T47D (cell line): ENCODE results near the gene GALE.
"Not testable (repeated sequence)": the region's sequence is repeated elsewhere in the genome, so short reads cannot be mapped to it uniquely, and the experiment has no call there.

Source experiments
- DNase-seq, 2 experiments: peaks; one replicate each; pipeline versions ENCODE4 v3.0.0 to v3.0.0-alpha.2; 2011 to 2012; ENCODE audit warnings: low read depth in 1 of 2, low spot score in 1 of 2
- JUND ChIP-seq: IDR thresholded peaks from 2 replicates; pipeline ENCODE4 v1.6.1; 2012; ENCODE audit warnings: low read depth
- in situ Hi-C: cut with HindIII; loops from 2 replicates; pipeline ENCODE4 v1.10.0; 2016; ENCODE audit warnings: low sequenced_read_pairs, low pct_unique_long_range_greater_than_20kb

Gene GALE

DNA sequence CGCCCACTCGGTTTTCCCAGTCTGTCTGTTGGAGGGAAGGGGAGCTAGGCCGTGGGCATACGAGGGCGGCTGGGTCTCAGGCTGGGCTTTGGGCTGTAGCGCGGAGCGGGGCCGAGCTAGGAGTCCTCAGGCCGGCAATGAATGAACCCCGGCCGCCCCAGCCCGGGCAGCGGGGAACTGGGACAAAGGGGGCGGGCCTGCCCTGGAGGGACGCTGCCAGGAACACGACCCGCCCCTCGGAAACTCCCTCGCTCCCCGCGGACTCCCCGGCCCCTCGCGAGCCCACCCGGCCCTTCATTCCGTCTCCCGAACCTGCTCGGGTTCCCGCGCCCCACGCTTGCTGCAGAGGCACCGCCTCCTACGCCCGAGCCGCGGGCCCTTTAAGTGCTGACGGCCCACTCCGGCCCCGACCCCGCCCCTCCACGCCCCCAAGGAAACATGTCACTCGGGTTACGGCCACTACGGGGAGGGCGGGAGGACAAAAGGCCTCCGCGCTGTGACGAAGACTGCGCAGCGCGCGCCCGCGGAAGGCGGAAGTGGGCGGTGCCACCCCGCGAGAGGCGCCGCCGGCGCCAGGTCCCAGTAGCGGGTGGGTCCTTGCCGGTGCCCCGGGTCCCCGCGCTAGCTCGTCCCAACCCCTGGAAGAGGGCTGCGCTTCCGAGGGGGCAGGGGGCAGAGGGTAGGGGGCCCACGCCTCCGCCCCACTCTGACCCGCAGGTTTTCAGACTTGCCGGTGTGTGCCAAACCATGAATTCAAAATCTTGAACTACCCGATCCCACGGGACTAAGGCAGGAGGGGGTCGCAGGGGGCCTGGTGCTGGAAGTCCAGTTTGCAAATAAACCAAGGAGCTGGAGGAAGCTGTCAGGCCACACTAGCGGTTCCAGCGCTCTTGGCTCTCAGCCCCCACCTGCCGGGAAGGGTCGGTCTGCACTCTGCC, at the start of gene GALE:
TSS of gene GALE (minus strand) at position 355 of the 938 bp plus-strand sequence. CDS start 1,747 bp downstream, outside the sequence.
- DNase-seq: peak; percentile 89 to 95
- in situ Hi-C loops: no loop called here
- TF ChIP-seq JUND: no peak

DNA sequence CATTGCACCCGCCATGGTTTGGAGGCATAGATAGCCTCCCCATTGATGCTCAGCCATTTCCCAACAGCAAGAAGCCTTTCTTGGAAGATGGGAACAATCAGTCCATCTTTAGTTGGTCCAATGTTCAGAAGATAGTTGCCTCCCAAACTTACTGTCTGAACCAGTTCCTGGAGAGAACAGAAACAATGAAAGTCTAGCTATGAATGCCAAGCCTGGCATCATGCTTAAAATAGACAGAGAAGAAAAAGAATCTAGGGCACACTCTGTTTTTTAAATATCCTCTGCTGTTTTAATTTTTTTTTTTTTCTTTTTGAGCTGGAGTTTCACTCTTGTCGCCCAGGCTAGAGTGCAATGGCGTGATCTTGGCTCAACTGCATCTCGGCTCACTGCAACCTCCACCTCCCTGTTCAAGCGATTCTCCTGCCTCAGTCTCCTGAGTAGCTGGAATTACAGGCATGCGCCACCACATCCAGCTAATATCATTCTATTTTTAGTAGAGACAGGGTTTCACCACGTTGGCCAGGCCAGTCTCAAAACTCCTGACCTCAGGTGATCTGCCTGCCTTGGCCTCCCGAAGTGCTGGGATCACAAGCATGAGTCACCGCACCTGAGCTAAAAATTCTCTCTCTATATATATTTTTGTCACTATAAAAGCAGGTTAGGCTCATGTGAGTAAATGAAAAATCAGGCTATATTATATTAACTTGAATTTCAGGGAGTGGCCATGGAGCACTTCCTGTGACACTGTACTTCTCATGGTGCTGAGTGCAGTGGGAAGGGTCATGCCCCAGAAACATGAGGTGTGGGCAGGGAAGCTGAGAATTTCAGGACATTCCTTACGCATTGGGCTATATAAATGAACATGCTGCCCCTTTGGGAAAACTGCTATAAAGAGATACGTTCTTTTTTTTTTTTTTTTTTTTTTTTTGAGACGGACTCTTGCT, 48.4 kb upstream of the GALE start:
- TF ChIP-seq JUND: no peak
- in situ Hi-C loops: no loop called here
- DNase-seq: no peak

DNA sequence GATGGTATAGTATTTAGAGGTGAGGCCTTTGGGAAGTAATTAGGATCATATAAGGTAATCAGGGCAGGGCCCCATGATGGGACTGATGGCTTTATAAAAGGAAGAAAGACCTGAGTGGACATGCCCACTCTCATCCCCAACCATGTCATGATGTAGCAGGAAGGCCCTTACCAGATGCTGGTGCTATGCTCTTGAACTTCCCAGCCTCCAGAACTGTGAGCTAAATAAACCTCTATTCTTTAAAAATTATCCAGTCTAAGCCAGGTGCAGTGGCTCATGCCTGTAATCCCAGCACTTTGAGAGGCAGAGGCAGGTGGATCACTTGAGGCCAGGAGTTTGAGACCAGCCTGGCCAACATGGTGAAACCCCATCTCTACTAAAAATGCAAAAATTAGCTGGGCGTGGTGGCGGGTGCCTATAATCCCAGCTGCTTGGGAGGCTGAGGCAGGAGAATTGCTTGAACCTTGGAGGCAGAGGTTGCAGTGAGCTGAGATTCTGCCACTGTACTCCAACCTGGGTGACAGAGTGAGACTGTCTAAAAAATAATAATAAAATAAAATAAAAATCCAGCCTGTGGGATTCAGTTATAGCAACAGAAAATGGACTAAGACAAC, 47.0 kb upstream of the GALE start:
- DNase-seq, in situ Hi-C loops: not testable (repeated sequence)

DNA sequence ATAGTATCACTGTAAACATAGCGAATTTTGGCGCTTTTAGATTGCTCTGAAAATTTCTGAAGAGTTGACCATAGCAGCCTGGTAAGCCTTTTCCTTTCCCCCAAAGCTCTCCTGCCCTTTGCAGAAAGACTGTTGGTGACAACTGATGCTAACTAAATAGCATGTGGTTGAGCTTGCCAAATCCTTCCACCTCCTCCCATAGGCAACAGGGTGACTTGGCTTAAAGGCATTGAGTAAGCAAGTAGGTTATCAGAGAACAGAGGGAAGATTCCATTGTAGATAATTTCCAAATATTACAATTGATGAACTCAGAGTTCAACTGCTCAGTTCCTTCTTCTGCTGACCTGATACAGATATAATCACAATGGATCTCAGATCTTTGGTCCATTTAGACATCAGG, 44.6 kb upstream of the GALE start:
- no peak for TF ChIP-seq JUND
- in situ Hi-C loops: no loop called here
- DNase-seq: no peak

DNA sequence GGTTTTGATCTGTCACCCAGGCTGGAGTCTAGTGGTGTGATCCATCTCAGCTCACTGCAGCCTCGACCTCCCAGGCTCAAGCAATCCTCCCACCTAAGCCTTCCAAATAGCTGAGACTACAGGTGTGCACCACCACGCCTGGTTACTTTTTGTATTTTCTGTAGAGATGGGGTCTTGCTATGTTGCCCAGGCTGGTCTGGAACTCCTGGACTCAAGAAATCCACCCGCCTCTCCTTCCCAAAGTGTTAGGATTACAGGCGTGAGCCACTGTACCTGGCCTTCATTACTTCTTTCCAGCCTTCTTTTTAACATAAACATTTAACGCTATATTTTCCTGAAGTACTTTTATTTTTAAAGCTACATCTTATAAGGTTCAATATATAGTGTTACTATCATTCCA, 43.1 kb upstream of the GALE start:
- DNase-seq: no peak
- in situ Hi-C loops: no loop called here
- no peak for TF ChIP-seq JUND

DNA sequence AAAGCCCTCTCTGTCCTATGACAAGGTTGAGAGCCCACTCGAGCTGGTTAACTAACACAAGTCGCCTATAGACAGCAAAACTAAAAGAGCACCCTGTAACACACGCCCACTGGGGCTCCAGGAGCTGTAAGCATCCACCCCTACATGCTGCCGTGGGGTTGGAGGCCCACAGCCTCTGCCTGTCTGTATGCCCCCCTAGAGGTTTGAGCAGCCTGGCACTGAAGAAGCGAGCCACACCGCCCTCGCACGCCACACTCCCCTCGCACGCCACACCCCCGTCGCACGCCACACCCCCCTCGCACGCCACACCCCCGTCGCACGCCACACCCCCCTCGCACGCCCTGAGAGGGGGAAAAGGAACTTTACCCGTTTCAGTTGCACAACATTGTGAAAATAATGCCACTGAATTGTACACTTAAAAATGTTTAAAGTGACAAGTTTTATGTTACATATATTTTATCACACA, 37.9 kb upstream of the GALE start:
- DNase-seq: peak; percentile 47 to 60
- TF ChIP-seq JUND: no peak
- in situ Hi-C loops: no loop called here

DNA sequence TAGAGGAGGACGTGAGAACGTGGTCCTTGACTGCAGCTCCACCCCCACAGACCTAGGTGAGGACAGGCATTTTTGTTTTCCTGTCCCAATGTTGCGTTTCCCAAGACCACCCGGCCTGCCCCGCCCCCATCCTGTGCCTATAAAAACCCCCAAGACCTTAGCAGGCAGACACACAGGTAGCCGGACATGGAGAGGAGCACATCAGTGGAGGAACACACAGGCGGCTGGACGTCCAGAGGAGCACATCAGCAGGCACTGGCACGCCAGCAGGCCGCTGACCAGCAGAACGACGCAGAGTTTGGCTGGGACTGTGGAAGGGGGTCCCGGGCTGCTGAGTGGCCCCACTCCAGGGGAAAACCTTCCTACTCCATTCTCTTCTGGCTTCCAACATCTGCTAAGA, 37.4 kb upstream of the GALE start:
- in situ Hi-C loops: no loop called here
- no peak for DNase-seq
- no peak for TF ChIP-seq JUND

DNA sequence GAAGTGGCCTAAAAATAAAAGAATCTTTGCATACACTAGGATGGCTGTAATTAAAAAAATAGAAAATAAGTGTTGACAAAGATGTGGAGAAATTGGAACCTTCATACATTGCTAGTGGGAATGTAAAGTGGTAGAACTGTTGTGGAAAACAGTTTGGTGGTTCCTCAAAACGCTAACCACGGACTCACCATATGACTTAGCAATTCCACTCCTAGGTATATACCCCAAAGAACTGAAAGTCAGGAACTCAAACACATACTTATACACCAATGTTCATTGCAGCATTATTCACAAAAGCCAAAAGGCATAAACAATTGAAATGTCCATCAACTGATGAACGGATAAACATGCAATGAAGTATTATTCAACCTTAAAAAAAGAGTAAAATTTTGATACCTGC, 35.5 kb upstream of the GALE start:
- DNase-seq: no peak
- TF ChIP-seq JUND: no peak
- in situ Hi-C loops: no loop called here

DNA sequence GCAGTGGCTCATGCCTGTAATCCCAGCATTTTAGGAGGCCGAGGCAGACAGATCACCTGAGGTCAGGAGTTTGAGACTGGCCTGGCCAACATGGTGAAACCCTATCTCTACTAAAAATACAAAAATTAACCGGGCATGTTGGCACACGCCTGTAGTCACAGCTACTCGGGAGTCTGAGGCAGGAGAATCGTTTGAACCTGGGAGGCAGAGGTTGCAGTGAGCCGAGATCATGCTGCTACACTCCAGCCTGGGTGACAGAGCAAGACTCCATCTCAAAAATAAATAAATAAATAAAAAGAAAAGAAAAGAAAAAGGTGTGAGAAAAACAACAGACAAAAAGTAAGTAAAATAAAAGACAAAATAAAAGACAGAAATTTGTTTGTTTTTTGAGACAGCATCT, 33.6 kb upstream of the GALE start:
- in situ Hi-C loops, DNase-seq: not testable (repeated sequence)

DNA sequence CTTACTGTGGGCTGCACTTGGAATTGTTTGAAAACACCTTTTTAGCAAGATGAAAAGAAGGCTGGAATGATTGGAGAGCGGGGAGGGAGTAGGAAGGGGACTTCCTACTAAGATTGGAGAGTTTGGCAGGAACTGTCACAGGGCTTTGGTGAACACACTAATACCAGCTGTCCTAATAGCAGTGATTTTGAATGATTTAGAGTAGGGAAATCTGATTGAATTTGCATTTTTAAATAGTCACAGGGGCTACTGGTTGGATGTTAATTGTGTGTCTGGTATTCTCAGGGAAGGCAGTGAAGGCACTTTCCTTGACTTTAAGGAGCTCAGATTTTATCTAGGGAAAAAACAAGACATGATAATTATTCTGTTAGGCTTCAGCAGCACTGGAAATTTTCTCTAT, 27.2 kb upstream of the GALE start:
- in situ Hi-C loops: no loop called here
- DNase-seq: no peak
- TF ChIP-seq JUND: no peak

DNA sequence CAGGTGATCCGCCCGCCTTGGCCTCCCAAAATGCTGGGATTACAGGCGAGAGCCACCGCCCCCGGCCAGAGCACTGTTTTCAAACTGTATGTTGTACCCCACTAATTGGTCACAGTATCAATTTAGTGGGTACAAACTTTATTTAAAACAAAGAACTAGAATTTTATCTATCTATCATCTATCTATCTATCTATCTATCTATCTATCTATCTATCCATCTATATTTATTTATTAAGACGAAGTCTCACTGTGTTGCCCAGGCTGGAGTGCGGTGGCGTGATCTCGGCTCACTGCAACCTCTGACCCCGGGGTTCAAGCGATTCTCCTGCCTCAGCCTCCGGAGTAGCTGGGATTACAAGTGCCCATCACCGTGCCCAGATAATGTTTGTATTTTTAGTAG, 26.0 kb upstream of the GALE start:
- in situ Hi-C loops, DNase-seq: not testable (repeated sequence)

DNA sequence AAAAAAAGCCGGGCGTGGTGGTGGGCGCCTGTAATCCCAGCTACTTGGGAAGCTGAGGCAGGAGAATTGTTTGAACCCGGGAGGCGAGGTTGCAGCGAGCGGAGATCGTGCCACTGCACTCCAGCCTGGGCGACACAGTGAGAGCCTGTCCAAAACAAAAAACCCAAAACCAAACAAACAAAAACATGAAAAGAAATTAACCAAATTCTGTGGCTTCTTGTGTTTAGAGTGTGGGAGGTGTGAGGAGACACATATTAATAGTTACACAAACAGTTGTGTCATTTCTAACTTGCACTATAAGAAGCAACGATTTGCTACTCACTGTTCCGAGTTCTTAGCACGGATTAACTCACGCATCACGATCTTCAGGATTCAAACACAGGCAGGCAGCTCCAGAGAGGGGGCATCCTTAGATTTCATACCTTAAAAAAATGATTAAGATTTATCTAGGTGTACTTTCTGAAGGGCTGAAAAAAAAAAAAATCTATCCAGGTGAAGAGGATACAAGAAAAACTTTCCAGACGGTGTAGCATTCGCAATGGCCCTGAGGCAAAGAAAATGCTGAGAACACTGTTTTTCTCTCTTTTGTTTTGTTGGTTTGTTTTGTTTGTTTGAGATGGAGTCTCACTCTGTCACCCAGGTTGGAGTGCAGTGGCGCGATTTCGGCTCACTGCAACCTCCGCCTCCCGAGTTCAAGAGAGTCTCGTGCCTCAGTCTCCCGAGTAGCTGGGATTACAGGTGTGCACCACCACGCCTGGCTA, 25.4 kb upstream of the GALE start:
- TF ChIP-seq JUND: no peak
- peak in 1 of 2 experiments; percentile 9 for DNase-seq
- in situ Hi-C loops: no loop called here
